GM18909 (cell line): Measurements from ENCODE around the gene ATXN10.
"Not testable (repeated sequence)": the region's sequence is repeated elsewhere in the genome, so short reads cannot be mapped to it uniquely, and the experiment has no call there.

Source experiments
- ATAC-seq: cut with Tn5 transposase; IDR thresholded peaks from one replicate; pipeline ENCODE4 v1.9.1; 2021; ENCODE audit warnings: mild to moderate bottlenecking; ENCODE audit not compliant: unreplicated experiment, poor library complexity

ATXN10 gene

GRCh38 chr22:45702981-45703380 lies 31.3 kb downstream of the ATXN10 start:
- no peak for ATAC-seq

GRCh38 chr22:45703758-45704157 lies 32.1 kb downstream of the ATXN10 start:
- no peak for ATAC-seq

- ATAC-seq: no peak
Observed at GRCh38 chr22:45704648-45705047, 33.0 kb downstream of the ATXN10 start.

- ATAC-seq: no peak
Observed at GRCh38 chr22:45707605-45708004, 36.0 kb downstream of the ATXN10 start.

GRCh38 chr22:45708145-45708544 lies 36.5 kb downstream of the ATXN10 start:
- ATAC-seq: no peak

- ATAC-seq: no peak
Observed at GRCh38 chr22:45709060-45709739, 37.6 kb downstream of the ATXN10 start.

- no peak for ATAC-seq
Observed at GRCh38 chr22:45709866-45710265, 38.2 kb downstream of the ATXN10 start.

- ATAC-seq: no peak
Observed at GRCh38 chr22:45710469-45710868, 38.8 kb downstream of the ATXN10 start.

GRCh38 chr22:45714390-45714789 lies 42.8 kb downstream of the ATXN10 start:
- not testable (repeated sequence) for ATAC-seq

- ATAC-seq: no peak
Observed at GRCh38 chr22:45717789-45718188, 46.2 kb downstream of the ATXN10 start.

GRCh38 chr22:45718391-45718790 lies 46.8 kb downstream of the ATXN10 start:
- ATAC-seq: no peak

- ATAC-seq: no peak
Observed at GRCh38 chr22:45720839-45721378, 49.3 kb downstream of the ATXN10 start.

GRCh38 chr22:45722006-45722405 lies 50.4 kb downstream of the ATXN10 start:
- ATAC-seq: no peak

- no peak for ATAC-seq
Observed at GRCh38 chr22:45726081-45726480, 54.4 kb downstream of the ATXN10 start.

- ATAC-seq: no peak
Observed at GRCh38 chr22:45731041-45731797, 59.6 kb downstream of the ATXN10 start.

GRCh38 chr22:45731798-45732495 lies 60.3 kb downstream of the ATXN10 start:
- ATAC-seq: no peak

GRCh38 chr22:45735273-45735672 lies 63.6 kb downstream of the ATXN10 start:
- no peak for ATAC-seq

GRCh38 chr22:45738206-45738605 lies 66.6 kb downstream of the ATXN10 start:
- no peak for ATAC-seq

GRCh38 chr22:45740236-45740635 lies 68.6 kb downstream of the ATXN10 start:
- ATAC-seq: no peak

- ATAC-seq: no peak
Observed at GRCh38 chr22:45742866-45743450, 71.3 kb downstream of the ATXN10 start.

GRCh38 chr22:45743687-45744086 lies 72.1 kb downstream of the ATXN10 start:
- ATAC-seq: no peak
